Hepatic stellate cell (primary cell): ENCODE results near the gene NPEPL1.

ENCODE experiments used
- DNase-seq: peaks from one replicate; pipeline ENCODE4 v3.0.0; 2011; ENCODE audit warnings: low spot score

The NPEPL1 gene

DNA sequence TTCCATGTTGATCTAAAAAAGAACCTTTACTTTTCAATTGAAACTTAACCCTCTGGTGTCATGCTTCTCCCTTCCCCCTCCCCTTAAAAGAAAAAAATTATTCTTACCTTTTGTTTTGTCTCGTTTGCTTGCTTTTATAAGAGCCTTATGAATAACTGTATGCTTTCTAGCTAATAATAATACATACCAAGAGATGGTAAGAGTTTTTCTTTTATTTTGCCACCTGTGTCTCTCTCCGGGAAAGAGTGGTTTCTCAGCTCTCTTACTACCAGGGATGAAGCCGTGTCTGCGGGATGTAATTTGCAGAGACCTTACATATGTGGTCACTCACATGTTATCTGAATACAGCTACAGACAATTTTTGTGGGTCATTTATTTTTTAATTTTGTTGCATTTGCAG is 33.8 kb upstream of the NPEPL1 start:
- DNase-seq: no peak

DNA sequence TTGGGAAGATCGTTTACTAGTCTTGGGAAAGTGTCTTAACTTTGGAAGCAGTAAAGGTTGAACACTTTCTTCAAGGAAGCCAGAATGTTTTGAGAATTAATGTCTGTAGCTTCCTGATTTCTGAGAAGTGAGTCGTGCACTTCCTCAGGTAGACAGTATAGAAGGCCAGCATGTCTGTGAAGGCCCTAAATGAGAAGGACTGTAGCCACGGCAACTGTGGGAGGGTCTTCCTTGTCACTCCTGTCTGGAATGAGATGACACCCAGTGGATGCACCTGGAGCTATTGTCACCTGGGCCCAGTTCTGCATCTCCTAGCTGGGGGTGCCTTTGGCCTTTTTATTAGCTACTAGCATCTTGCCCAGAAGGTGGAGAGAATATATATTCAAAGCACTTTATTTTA is 32.8 kb upstream of the NPEPL1 start:
- no peak for DNase-seq

- DNase-seq: no peak
These were observed 31.6 kb upstream of the NPEPL1 start for GRCh38 chr20:58660855-58661597.

DNA sequence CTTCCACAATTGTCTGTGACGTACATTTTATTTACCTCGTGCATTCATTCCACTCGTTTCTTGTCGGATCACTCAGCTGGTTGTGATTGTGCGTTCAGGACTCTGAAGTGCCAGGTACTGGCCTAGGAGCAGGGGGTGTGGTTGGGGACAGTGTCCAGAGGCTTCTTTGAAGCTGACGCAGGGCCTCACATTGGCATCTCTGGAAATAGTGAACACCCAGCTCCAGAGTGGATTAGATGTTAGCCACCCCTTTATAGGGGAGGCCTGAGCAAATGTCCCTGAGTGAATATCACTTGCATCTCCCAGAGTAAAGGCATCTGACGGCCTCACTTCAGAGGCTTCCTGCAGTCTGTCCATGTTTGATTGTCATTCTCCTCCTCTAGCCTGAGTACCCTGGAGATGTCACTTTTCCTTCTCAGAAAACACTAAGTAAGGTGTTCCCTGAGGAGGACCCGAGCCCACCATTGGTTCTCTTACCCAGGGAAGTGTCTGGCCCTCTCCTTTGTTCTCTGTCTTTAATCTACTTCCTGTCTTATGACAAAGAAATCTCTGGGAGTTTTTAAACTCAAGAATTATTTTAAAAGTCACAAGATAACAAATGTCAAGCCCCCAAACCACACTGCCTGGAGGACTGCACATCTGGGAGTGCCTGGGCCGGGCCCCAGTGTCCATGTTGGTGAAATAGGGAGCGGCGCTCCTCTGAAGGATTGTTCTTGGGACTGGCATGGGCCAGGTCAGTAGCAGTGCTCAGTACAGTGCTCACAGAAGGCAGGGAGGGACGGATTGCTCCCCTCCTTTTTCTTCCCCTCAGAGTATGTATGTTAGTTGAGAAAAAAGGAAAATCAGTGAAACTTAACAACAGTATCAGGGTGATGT is 30.8 kb upstream of the NPEPL1 start:
- DNase-seq: no peak

GRCh38 chr20:58664331-58664730 is 28.3 kb upstream of the NPEPL1 start:
- DNase-seq: no peak

DNA sequence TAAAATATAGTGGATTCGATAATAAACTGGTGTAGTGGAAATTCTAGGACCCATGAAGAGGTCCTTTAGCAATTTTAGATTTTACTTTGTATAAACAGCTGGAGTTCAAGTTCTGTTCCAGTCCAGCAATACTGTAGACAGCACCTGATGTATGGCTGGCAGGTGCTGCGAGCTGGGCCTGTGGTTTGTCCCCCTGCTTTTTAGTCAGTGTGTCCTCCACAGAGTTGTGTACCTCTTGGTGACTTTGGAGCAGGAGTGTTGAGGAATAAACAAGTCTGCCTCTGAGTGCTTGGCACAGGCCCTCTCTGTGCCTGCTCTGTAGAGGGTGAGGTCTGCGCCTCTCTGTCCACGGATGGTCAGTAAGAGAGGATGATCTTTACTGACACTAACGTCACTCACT is 27.7 kb upstream of the NPEPL1 start:
- no peak for DNase-seq

- DNase-seq: no peak
These were observed 27.0 kb upstream of the NPEPL1 start for GRCh38 chr20:58665606-58666005.

DNA sequence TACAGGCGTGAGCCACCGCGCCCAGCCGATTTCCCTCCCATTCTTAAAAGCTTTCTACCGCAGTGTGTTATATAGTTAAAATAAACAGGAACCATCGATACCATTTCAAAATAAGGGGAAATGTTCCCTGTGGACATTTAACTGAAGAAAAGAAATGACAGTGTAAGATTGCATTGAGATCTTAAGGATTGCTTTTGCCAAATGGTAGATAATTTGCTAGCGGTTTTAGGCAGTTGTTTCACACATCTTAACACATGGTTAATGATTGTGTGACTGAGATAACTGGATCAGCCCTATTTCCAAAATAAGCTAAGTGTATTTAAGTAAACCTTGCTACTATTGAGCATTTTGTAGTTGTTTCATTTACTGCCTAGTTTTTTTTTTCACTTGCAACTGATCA is 25.9 kb upstream of the NPEPL1 start:
- no peak for DNase-seq

DNA sequence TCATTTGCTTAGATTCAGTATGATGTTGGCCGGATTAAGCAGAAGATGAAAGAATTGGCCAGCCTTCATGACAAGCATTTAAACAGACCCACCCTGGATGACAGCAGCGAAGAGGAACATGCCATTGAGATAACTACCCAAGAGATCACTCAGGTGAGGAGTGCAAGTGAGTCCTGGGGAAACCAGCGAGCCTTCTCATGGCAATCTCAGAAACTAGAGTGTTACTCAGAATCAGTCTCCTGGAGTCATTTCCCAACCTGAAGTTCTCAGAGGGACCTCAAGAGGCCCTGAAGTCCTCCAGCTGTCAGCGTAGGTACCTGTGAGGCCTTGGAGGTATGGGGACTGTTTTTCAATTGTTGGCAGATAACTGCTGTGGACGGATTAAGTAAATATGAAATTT is 24.6 kb upstream of the NPEPL1 start:
- no peak for DNase-seq

DNA sequence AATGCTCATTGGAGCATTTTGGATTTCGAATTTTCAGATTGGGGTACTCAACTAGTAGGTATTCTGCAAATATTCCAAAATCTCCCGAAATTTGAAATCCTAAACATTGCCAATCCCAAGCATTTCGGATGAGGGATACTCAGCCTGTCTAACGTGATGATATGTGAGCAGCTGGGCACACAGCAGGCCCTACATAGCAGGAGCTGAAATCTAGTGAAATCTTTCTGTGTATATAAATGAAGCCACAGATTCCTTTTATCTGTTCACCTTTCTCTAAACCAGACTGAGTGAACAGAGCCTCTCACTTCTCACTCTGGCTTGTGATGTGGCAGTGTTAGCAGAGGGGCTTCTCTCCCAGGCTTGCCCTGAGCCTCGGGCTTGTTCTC is 23.7 kb upstream of the NPEPL1 start:
- DNase-seq: no peak

GRCh38 chr20:58669287-58670006 is 23.2 kb upstream of the NPEPL1 start:
- no peak for DNase-seq

- no peak for DNase-seq
These were observed 22.5 kb upstream of the NPEPL1 start for GRCh38 chr20:58670102-58670501.

GRCh38 chr20:58670659-58671058 is 21.9 kb upstream of the NPEPL1 start:
- no peak for DNase-seq

GRCh38 chr20:58673119-58673518 is 19.5 kb upstream of the NPEPL1 start:
- DNase-seq: no peak

DNA sequence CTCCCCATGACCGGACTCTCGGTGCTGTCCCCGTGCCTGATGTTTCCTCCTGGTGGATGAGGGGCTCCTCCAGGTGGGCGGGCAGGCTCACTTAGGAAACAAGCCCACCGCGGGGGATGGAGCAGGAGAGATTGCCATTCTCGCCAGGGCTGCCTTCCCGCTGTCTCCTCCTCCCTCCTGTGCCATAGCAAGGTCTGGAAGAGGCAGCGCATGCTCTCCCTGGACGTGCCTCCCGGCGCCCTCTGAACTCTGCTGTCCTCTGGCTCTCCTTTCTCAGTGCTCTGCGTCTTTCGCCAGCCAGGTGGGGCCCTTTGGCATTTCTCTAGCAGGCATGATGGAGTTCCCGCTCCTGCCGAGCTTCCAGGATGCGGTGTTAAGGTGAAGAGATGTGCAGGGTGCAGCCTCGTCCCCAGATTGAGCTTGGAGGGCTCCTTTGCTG is 17.4 kb upstream of the NPEPL1 start:
- DNase-seq: no peak

DNA sequence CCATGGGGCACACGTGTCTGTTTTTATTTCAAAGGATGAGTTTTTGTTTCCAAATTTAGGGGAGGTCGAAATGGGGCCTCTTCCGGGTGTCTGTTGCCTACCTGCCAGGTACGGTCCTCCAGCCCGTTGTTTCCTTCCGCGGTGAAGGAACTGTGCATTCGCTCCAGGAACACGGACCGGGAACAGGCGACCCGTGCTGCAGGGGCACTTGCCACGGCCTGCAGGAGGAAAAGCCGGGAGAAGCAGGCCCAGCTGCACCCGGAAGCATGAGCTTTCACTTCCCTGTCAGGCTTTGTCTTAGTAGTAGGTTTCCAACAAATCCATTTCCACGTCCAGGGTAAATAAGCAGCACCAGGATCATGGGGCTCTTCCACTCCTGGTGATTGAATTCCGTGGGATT is 17.0 kb upstream of the NPEPL1 start:
- DNase-seq: no peak

- DNase-seq: no peak
These were observed 16.4 kb upstream of the NPEPL1 start for GRCh38 chr20:58676161-58676560.

DNA sequence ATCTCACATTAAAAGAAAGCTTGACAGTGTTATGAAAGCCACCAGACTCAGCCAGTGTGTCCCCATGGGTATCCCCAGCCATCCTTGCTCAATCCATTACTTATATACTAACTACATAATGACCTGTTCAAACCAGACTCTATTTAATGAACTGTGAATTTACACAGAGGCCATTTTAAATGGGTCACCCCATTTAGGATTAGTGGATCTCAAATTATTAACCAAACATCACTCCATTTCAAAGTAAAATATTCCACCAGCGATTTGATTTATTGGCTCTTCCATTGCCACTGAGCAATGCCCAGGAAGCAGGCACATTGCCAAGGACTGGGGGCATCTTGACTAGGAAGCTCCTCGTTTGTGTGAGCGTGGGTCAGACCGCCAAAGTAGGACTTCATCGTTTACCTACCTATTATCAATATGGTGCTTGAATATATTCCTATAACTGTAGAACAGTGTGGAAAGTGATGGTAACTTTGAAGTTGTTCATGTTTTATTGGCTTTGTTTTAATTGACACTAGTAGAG is 15.5 kb upstream of the NPEPL1 start:
- DNase-seq: no peak

- no peak for DNase-seq
These were observed 14.8 kb upstream of the NPEPL1 start for GRCh38 chr20:58677808-58678207.

- DNase-seq: no peak
These were observed 13.8 kb upstream of the NPEPL1 start for GRCh38 chr20:58678806-58679205.

GRCh38 chr20:58682656-58683531 is 9.7 kb upstream of the NPEPL1 start:
- DNase-seq: no peak

DNA sequence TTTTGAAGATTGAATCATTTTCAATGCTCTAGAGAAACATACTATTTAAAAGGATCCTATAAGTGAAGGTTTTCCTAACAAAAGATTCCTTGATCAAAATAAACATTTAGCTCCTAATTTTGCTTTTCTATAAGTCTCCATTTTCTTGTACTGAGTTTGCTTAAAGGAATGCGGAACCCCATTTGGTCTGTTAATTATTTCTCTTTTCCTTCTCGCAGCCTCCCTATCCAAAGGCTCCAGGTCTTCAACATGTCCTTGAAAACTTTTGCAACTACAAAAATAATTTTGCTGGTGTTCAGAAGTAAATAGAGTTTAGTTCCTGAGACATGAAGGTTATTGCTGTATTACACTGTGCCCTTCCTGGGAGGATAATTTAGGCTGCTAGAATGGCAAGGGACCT is 8.3 kb upstream of the NPEPL1 start:
- DNase-seq: no peak
